NT2/D1 (cell line): Measurements from ENCODE around the gene SMPD3.

Experiments used
- YY1 ChIP-seq: IDR thresholded peaks from 2 replicates; pipeline ENCODE4 v1.6.1; 2011; ENCODE audit not compliant: insufficient read length, insufficient read depth
- ZNF274 ChIP-seq: IDR thresholded peaks from 2 replicates; pipeline ENCODE4 v1.6.1; 2011; ENCODE audit warnings: mild to moderate bottlenecking, low read depth, low read length

DNA sequence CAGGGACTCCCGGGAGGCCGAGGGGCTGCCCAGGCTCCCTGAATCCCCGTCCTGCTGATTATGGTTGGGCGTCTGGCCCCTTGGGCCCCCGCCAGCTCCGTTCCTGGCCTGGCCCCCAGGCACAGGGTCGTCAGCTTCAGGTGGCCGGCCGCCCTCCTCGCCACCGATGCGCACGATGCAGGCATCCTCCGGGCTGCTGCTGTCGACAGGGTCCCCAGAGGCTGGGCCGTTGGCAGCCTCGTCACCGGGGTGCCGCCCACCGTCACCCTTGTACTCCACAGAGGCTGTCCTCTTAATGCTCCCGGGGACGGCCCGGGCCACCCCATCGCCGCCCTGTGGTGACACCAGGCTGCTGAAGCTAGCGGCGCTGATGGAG lies 77.0 kb downstream of the SMPD3 start:
- TF ChIP-seq YY1 (no peak), ZNF274 (no peak)
